Renal pelvis (tissue), 4 donors: ENCODE measurements around the gene JPT2. TPM values are rescaled to one million over a fixed set of nuclear protein-coding genes. Genes with fewer than 3 reads are reported as not detected.

ENCODE experiments used
- DNase-seq: peaks from one replicate; pipeline ENCODE4 v3.0.0-alpha.2; 2013
- polyA plus RNA-seq, 3 donors: library from polyadenylated mRNA; unstranded; fragments of 120-200 nt; gene quantifications; one replicate each; pipeline ENCODE4 v1.2.1, GENCODE V29; 2013; ENCODE audit not compliant: insufficient read length in 3 of 3

Gene JPT2
- polyA plus RNA-seq, 3 donors: 75.4 to 83.3 (median 78.9) TPM

- DNase-seq: no peak
Measured at GRCh38 chr16:1645914-1646525, 32.1 kb upstream of the JPT2 start.

- no peak for DNase-seq
Measured at GRCh38 chr16:1647856-1648255, 30.2 kb upstream of the JPT2 start.

GRCh38 chr16:1650131-1650530 lies 27.9 kb upstream of the JPT2 start:
- DNase-seq: no peak

DNA sequence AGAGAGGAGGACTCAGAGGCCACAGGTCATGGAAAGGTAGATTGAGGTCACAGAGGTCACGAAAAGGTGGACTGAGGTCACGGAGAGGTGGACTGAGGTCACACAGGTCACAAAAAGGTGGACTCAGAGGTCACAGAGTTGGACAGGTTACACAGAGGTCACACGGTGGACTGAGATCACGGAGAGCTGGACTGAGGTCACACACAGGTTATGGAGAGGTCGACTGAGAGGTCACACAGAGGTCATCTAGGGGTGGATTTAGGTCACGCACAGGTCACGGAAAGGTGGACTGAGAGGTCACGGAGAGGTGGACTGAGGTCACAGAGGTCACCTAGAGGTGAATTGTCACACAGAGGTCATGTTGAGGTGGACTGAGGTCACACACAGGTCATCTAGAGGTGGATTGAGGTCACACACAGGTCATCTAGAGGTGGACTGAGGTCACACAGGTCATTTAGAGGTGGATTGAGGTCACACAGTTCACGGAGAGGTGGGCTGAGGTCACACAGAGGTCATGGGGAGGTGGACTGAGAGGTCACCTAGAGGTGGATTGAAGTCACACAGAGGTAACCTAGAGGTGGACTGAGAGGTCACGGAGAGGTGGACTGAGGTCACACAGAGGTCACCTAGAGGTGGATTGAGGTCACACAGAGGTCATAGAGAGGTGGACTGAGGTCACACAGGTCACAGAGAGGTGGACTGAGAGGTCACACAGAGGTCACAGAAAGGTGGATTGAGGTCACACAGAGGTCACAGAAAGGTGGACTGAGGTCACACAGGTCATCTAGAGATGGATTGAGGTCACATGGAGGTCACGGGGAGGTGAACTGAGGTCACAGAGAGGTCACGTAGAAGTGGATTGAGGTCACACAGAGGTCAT lies 26.7 kb upstream of the JPT2 start:
- no peak for DNase-seq

DNA sequence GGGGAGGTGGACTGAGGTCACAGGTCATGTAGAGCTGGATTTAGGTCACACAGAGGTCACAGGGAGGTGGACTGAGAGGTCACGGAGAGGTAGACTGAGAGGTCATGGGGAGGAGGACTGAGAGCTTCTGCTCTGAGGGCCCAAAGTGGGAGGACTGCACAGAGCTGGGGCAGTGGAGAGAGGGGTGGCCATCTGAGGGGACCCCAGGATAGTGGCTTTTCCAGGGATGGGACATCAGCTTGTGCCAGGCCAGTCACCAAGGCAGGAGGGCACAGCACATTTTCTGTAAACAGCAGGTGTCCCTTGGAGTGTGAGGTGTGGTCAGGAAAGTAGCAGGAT lies 26.1 kb upstream of the JPT2 start:
- no peak for DNase-seq

- DNase-seq: no peak
Measured at GRCh38 chr16:1653023-1653422, 25.1 kb upstream of the JPT2 start.

GRCh38 chr16:1654505-1655268 lies 23.4 kb upstream of the JPT2 start:
- no peak for DNase-seq

DNA sequence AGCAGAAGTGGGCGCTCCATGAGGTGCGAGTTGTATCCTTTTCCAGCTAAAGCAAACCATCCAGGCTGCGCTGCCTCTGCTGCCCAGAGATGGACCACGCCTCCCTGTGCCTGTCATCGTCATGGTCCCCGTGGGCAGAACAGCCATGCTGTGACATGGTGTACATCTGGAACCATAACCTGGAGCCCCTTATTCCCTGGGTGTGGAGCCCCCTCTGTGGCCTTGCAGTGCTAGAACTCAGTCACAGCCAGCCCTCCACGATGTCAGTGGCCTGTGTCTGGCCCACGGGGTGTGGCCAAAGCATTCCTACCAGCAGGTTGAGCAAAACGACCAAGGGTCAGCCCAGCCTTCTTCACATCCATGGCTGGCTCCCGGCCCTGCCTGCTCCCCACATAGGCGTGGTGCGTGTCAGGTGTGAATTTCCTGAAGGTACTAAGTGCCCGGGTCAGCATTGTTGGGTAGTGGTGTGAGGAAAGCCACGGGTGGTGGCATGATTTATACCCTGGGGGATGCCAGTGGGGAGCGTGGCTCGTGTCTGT lies 22.7 kb upstream of the JPT2 start:
- no peak for DNase-seq

GRCh38 chr16:1655909-1656807 lies 21.9 kb upstream of the JPT2 start:
- no peak for DNase-seq

GRCh38 chr16:1656808-1657617 lies 21.1 kb upstream of the JPT2 start:
- DNase-seq: no peak

GRCh38 chr16:1657841-1658240 lies 20.2 kb upstream of the JPT2 start:
- no peak for DNase-seq

GRCh38 chr16:1659031-1659430 lies 19.0 kb upstream of the JPT2 start:
- no peak for DNase-seq

DNA sequence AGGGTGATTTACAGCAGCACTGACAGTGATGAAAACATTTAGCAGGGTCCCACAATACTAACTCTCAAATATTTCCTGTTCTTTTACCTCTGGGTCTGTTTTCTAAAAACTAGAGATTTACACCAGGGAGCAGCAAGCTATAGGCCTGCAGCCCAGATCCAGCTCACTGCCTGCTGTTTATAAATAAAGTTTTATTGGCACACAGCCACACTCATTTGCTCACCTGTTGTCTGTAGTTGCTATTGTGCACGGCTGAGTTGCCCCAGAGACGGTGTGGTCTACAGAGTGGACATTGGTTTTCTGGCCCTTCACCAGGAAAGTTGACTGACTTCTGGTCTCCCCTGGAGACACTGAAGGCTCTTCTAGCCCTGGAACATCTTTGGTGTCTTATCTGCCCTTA lies 16.3 kb upstream of the JPT2 start:
- no peak for DNase-seq

- no peak for DNase-seq
Measured at GRCh38 chr16:1662543-1662942, 15.5 kb upstream of the JPT2 start.

DNA sequence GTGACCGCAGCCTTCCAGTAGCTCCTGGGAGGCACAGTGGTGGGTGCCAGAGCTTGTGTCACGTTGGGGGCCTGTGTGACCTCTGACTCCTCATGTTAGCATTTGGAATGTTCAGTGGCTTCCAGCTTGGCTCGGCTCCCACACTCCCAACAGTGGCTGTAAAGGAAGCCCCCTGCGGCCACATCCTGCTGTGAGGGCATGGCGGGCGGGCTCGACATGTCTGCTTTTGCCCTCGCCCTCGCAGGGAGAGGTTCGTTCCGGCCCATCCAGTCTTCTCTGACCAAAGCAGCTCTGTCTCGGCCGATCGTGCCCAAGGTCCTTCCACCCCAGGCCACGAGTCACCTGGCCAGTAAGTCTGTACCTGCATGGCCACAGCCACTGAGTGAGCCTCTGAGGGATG lies 12.2 kb upstream of the JPT2 start:
- no peak for DNase-seq

GRCh38 chr16:1666316-1666715 lies 11.8 kb upstream of the JPT2 start:
- no peak for DNase-seq

GRCh38 chr16:1667271-1667670 lies 10.8 kb upstream of the JPT2 start:
- DNase-seq: no peak

DNA sequence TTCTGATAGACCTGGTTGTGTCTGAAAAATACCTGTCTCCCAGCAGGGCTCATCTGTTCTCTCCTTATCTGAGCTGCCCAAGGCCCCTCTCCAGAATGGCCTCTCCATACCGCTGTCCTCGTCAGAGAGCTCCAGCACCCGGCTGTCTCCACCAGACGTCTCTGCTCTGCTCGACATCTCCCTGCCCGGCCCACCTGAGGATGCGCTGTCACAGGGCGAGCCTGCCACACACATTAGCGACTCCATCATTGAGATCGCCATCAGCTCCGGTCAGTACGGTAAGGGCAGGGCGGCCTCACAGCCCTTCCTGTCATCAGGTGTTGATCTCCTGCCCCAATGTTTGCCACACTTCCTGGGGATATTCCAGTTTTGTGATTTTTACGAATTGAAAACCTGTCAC lies 10.2 kb upstream of the JPT2 start:
- no peak for DNase-seq

DNA sequence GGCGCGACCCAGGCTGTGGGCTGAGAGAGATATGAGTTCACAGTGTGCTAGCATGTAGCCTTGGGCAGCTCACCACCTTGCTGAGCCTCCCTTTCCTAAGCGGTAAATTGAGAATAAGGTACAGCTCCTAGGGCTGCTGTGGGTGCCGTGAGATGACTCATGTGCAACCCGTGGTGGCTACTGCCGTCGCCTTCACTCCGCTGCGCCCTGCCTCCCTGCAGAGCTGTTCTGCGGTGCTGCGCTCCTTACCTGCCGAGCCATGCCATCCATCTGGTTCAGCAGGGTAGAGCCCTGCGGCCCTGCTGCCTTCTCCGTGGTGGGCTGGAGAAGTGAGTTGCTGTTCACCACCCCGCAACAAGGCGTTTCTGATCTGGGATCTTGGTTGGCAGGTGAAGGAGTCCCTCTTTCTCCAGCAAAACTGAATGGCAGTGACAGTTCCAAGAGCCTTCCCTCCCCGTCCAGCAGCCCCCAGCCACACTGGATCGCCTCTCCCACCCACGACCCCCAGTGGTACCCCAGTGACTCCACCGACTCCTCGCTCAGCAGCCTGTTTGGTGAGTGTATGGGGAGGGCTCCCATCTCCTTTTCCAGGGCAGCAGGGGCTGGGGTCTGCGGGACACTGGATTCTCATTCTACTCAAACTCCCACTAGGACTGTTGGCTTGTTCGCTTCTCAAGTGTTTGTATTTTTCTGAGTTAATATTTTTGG lies 9.3 kb upstream of the JPT2 start:
- no peak for DNase-seq

DNA sequence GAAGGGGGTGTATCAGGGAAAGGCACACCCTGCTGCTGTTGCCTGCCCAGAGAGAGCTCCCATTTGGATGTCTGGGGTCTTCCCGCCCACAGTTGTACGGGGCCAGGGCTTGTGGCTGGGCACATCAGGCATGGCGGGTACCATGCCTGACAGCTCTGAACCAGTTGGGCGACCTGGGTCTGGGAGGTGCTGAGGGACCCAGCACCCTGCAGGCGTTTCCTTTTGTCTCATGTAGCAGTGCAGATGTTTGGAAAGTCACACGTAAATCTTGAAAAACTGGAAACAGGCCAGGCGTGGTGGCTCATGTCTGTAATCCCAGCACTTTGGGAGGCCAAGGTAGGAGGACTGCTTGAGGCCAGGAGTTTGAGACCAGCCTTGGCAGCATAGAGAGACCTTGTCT lies 8.4 kb upstream of the JPT2 start:
- no peak for DNase-seq
